Liver (tissue), 9 donors: ENCODE measurements around the gene NIPSNAP3A. TPM values are rescaled to one million over a fixed set of nuclear protein-coding genes. Genes with fewer than 3 reads are reported as not detected.

Source experiments
- DNase-seq: peaks from one replicate; pipeline ENCODE4 v3.0.0-alpha.2; 2017; ENCODE audit warnings: low spot score
- H3K27ac ChIP-seq, 2 donors: one replicate each; pipeline ENCODE4 v1.7.0; 2013; ENCODE audit warnings: inconsistent platforms in 2 of 2, low read length in 2 of 2, control low read depth in 1 of 2, low read depth in 1 of 2, mild to moderate bottlenecking in 1 of 2
- H3K27me3 ChIP-seq, 4 donors: one replicate each; pipeline versions ENCODE4 v1.6.1 to v1.7.0; 2013; ENCODE audit warnings: low read length in 3 of 4, inconsistent platforms in 1 of 4, mild to moderate bottlenecking in 1 of 4, moderate library complexity in 1 of 4; ENCODE audit not compliant: control insufficient read depth in 4 of 4, insufficient read depth in 4 of 4
- H3K36me3 ChIP-seq, 4 donors: one replicate each; pipeline versions ENCODE4 v1.6.1 to v1.7.0; 2013; ENCODE audit warnings: low read length in 3 of 4, mild to moderate bottlenecking in 3 of 4, low read depth in 1 of 4, moderate library complexity in 1 of 4; ENCODE audit not compliant: control insufficient read depth in 4 of 4, insufficient read depth in 3 of 4
- H3K4me1 ChIP-seq, 4 donors: one replicate each; pipeline versions ENCODE4 v1.6.1 to v1.7.0; 2013; ENCODE audit warnings: low read length in 3 of 4, mild to moderate bottlenecking in 3 of 4, moderate library complexity in 1 of 4; ENCODE audit not compliant: control insufficient read depth in 4 of 4, insufficient read depth in 4 of 4
- H3K4me3 ChIP-seq, 3 donors: one replicate each; pipeline versions ENCODE4 v1.6.1 to v1.7.0; 2013; ENCODE audit warnings: low read length in 3 of 3, control low read depth in 1 of 3, low read depth in 1 of 3, mild to moderate bottlenecking in 1 of 3
- H3K9ac ChIP-seq, 2 donors: one replicate each; pipeline ENCODE4 v1.7.0; 2013; ENCODE audit warnings: low read length in 2 of 2, mild to moderate bottlenecking in 2 of 2, moderate library complexity in 2 of 2, control low read depth in 1 of 2, low read depth in 1 of 2
- H3K9me3 ChIP-seq, 4 donors: one replicate each; pipeline versions ENCODE4 v1.6.1 to v1.7.0; 2013; ENCODE audit warnings: low read length in 3 of 4; ENCODE audit not compliant: control insufficient read depth in 4 of 4
- EGR1 ChIP-seq, 2 donors: IDR thresholded peaks; 2 replicates each; pipeline ENCODE4 v1.6.1; 2016 to 2018; ENCODE audit warnings: antibody characterized with exemption in 2 of 2, low read depth in 2 of 2
- FOXA1 ChIP-seq: IDR thresholded peaks from 2 replicates; pipeline ENCODE4 v1.6.1; 2016; ENCODE audit warnings: antibody characterized with exemption
- FOXA2 ChIP-seq: IDR thresholded peaks from 2 replicates; pipeline ENCODE4 v1.6.1; 2016; ENCODE audit warnings: antibody characterized with exemption
- HNF4G ChIP-seq: IDR thresholded peaks from 2 replicates; pipeline ENCODE4 v1.6.1; 2016; ENCODE audit warnings: antibody characterized with exemption
- JUND ChIP-seq, 2 donors: IDR thresholded peaks; 2 replicates each; pipeline ENCODE4 v1.6.1; 2016; ENCODE audit warnings: antibody characterized with exemption in 2 of 2
- NR2F2 ChIP-seq: IDR thresholded peaks from 2 replicates; pipeline ENCODE4 v1.6.1; 2016; ENCODE audit warnings: antibody characterized with exemption
- RAD21 ChIP-seq, 2 donors: IDR thresholded peaks; 2 replicates each; pipeline ENCODE4 v1.6.1; 2016; ENCODE audit warnings: antibody characterized with exemption in 2 of 2, mild to moderate bottlenecking in 2 of 2
- RXRA ChIP-seq, 2 donors: IDR thresholded peaks; 2 replicates each; pipeline ENCODE4 v1.6.1; 2017 to 2018; ENCODE audit warnings: antibody characterized with exemption in 2 of 2, mild to moderate bottlenecking in 1 of 2
- SP1 ChIP-seq: IDR thresholded peaks from 2 replicates; pipeline ENCODE4 v1.6.1; 2018; ENCODE audit warnings: antibody characterized with exemption, mild to moderate bottlenecking
- TAF1 ChIP-seq: conservative IDR thresholded peaks from 2 replicates; pipeline ENCODE4 v1.6.1; 2016; ENCODE audit warnings: antibody characterized with exemption, mild to moderate bottlenecking
- YY1 ChIP-seq: IDR thresholded peaks from 2 replicates; pipeline ENCODE4 v1.6.1; 2016; ENCODE audit warnings: antibody characterized with exemption, mild to moderate bottlenecking
- WGBS: extraction: QIAGEN DNeasy Blood & Tissue Kit; methylation state at CpG from one replicate; pipeline ENCODE4 v1.1.7; 2013; 5-methylcytosine and 5-hydroxymethylcytosine counted together
- polyA plus RNA-seq, 2 donors: library from polyadenylated mRNA; stranded (reverse) in 1 of 2; unstranded in 1 of 2; fragments of 200-250 nt in 1 of 2; fragments of >200 nt in 1 of 2; fragmentation: Nextera tagmentation in 1 of 2; extraction: Ambion mirVana in 1 of 2; gene quantifications; one replicate each; pipeline versions ENCODE4 v1.2.1 to v1.2.3, GENCODE V29; 2013 to 2015
- total RNA-seq, 2 donors: library from RNA; depleted of rRNA; stranded (reverse); fragments of >200 nt; gene quantifications; one replicate each; pipeline ENCODE4 v1.2.3, GENCODE V29; 2014
- TF ChIP-seq, protein P1 (sequence below): IDR thresholded peaks from 2 replicates; pipeline ENCODE4 v1.6.1; 2016; ENCODE audit warnings: antibody characterized with exemption, mild to moderate bottlenecking
- TF ChIP-seq, protein P2 (sequence below): IDR thresholded peaks from 2 replicates; pipeline ENCODE4 v1.6.1; 2016; ENCODE audit warnings: antibody characterized with exemption
- TF ChIP-seq, protein P3 (sequence below): IDR thresholded peaks from 2 replicates; pipeline ENCODE4 v1.6.1; 2016; ENCODE audit warnings: antibody characterized with exemption
- donor health status: healthy.
- donor health status: healthy.
- donor health status: healthy.
- donor health status: healthy.
- donor health status: healthy.

NIPSNAP3A gene
- total and polyA plus RNA-seq, 4 donors, result 18.7 to 41.2 (median 32.1) TPM

DNA sequence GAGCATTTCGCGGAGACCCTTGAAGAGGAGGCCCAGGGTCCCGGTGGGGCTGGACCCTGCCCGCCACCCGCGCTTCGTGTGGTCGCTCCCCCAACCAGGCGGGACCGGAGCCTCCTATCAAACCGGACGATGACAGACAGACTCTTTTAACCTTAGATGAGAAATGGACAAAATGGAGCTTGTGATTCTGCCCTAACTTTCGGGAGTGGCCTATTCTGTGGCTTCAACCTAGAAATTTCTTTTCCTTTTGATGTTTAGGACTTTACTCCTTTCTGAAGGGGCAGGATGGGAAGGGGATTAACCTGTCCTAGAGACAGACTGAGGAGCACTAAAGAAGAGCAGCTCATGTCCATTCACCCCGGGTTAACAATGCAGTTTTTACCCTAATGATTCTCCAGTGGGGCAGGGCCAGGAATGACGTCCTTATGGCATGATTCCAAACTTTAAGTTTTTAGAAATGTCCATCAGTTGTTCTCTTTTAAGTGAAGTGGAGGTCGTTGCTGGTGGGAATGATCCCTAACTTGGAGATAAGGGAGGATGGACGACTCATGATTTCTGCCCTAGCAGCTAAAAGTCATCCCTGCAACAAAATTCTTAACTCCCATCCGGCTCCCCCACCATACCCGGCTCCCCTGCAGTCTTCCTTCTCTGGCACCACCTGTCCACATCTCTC lies 1.0 kb downstream of the NIPSNAP3A start:
- no peak for DNase-seq
- WGBS, result 11% methylated on average over 19 of the region's 19 CpGs
- Histone ChIP-seq H3K9ac (peak overlapping the region; percentile 70 to 71), H3K27ac (peak overlapping the region; percentile 48 to 86), H3K27me3 (no peaks in the 10 kb centered on the region), H3K4me1 (peaks cover 1 to 33% (median 18%) of the 10 kb centered on the region in 4 donors), H3K4me3 (peak overlapping the region; percentile 69 to 83 (median 70)), H3K9me3 (no peaks in the 10 kb centered on the region), H3K36me3 (peaks cover 2 to 12% (median 12%) of the 10 kb centered on the region in 4 donors)
- TF ChIP-seq, protein P1, sequence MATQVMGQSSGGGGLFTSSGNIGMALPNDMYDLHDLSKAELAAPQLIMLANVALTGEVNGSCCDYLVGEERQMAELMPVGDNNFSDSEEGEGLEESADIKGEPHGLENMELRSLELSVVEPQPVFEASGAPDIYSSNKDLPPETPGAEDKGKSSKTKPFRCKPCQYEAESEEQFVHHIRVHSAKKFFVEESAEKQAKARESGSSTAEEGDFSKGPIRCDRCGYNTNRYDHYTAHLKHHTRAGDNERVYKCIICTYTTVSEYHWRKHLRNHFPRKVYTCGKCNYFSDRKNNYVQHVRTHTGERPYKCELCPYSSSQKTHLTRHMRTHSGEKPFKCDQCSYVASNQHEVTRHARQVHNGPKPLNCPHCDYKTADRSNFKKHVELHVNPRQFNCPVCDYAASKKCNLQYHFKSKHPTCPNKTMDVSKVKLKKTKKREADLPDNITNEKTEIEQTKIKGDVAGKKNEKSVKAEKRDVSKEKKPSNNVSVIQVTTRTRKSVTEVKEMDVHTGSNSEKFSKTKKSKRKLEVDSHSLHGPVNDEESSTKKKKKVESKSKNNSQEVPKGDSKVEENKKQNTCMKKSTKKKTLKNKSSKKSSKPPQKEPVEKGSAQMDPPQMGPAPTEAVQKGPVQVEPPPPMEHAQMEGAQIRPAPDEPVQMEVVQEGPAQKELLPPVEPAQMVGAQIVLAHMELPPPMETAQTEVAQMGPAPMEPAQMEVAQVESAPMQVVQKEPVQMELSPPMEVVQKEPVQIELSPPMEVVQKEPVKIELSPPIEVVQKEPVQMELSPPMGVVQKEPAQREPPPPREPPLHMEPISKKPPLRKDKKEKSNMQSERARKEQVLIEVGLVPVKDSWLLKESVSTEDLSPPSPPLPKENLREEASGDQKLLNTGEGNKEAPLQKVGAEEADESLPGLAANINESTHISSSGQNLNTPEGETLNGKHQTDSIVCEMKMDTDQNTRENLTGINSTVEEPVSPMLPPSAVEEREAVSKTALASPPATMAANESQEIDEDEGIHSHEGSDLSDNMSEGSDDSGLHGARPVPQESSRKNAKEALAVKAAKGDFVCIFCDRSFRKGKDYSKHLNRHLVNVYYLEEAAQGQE, result no peak
- TF ChIP-seq SP1 (no peak), YY1 (peak; percentile 28)

DNA sequence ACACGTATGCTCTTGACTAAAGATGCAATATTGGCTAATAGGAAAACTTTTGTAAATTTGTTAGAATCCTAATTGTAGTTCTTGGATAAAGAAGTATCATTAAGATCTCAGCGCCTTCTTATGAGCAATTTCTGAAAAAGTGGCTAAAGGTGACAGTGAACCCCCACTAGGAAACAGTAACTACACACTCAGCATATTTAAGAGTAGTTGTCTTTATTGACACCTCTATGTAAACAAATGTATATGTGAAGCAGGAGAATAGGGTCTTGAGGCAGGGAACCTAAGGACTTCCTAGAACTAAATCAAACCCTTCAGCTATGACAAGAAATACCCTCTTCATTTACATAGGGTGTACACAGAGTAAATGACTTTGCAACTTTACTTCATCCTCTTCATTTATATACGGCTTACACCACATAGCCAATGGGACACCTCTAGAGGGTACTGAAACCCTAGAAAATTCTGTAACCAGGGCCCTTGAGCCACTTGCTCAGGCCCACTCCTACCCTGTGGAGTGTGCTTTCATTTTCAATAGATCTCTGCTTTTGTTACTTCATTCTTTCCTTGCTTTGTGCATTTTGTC lies 2.8 kb downstream of the NIPSNAP3A start:
- no peak for TF ChIP-seq FOXA2
- no peak for TF ChIP-seq RAD21 (IDR thresholded peaks at IDR 0.05)
- Histone ChIP-seq H3K27ac (no peak overlapping the region), H3K4me3 (no peak overlapping the region), H3K4me1 (peaks cover 1 to 32% (median 18%) of the 10 kb centered on the region in 4 donors), H3K9ac (no peak overlapping the region), H3K27me3 (no peaks in the 10 kb centered on the region), H3K36me3 (peaks cover 5 to 22% (median 15%) of the 10 kb centered on the region in 4 donors), H3K9me3 (no peaks in the 10 kb centered on the region)
- DNase-seq, result no peak
- WGBS, result 93% methylated on average over 3 of the region's 3 CpGs

DNA sequence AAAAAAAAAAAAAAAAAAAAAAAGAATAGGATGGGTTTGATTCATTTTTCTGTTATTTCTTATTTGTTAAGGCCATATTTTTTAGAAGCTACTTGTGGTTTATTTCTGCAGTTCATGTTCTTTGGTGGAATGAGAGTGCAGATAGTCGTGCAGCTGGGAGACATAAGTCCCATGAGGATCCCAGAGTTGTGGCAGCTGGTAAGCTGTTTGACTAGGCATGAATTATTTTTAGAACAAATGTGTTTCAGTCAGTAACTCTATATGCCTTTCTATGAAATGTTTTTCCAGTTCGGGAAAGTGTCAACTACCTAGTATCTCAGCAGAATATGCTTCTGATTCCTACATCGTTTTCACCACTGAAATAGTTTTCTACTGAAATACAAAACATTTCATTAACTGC lies 11.5 kb downstream of the NIPSNAP3A start:
- no peak overlapping the region for H3K27ac ChIP-seq
- WGBS, result 86% methylated on average over 3 of the region's 3 CpGs
- no peak for DNase-seq

More for the DNA sequence above, 11.5 kb downstream of the NIPSNAP3A start:
- H3K9ac ChIP-seq, result no peak overlapping the region
- H3K4me3 ChIP-seq, result no peak overlapping the region
- peaks cover 3 to 12% (median 4%) of the 10 kb centered on the region in 4 donors for H3K36me3 ChIP-seq
- no peaks in the 10 kb centered on the region for H3K9me3 ChIP-seq
- TF ChIP-seq SP1 (no peak), JUND (IDR thresholded peaks at IDR 0.05) (no peak), YY1 (no peak), EGR1 (IDR thresholded peaks at IDR 0.05; ENCODE audit: low read depth in 2 of 2) (no peak), RAD21 (IDR thresholded peaks at IDR 0.05) (no peak), RXRA (IDR thresholded peaks at IDR 0.05) (no peak), HNF4G (no peak), NR2F2 (no peak), TAF1 (no peak), FOXA1 (no peak)
- TF ChIP-seq, protein P1, result no peak
- TF ChIP-seq, protein P2, sequence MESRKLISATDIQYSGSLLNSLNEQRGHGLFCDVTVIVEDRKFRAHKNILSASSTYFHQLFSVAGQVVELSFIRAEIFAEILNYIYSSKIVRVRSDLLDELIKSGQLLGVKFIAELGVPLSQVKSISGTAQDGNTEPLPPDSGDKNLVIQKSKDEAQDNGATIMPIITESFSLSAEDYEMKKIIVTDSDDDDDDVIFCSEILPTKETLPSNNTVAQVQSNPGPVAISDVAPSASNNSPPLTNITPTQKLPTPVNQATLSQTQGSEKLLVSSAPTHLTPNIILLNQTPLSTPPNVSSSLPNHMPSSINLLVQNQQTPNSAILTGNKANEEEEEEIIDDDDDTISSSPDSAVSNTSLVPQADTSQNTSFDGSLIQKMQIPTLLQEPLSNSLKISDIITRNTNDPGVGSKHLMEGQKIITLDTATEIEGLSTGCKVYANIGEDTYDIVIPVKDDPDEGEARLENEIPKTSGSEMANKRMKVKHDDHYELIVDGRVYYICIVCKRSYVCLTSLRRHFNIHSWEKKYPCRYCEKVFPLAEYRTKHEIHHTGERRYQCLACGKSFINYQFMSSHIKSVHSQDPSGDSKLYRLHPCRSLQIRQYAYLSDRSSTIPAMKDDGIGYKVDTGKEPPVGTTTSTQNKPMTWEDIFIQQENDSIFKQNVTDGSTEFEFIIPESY, result no peak
- TF ChIP-seq, protein P3, sequence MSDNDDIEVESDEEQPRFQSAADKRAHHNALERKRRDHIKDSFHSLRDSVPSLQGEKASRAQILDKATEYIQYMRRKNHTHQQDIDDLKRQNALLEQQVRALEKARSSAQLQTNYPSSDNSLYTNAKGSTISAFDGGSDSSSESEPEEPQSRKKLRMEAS, result no peak
- H3K4me1 ChIP-seq, result peaks cover 0 to 6% (median 0%) of the 10 kb centered on the region in 4 donors
- H3K27me3 ChIP-seq, result no peaks in the 10 kb centered on the region
